ENCODE measurements around the gene BCL7A.

DNA sequence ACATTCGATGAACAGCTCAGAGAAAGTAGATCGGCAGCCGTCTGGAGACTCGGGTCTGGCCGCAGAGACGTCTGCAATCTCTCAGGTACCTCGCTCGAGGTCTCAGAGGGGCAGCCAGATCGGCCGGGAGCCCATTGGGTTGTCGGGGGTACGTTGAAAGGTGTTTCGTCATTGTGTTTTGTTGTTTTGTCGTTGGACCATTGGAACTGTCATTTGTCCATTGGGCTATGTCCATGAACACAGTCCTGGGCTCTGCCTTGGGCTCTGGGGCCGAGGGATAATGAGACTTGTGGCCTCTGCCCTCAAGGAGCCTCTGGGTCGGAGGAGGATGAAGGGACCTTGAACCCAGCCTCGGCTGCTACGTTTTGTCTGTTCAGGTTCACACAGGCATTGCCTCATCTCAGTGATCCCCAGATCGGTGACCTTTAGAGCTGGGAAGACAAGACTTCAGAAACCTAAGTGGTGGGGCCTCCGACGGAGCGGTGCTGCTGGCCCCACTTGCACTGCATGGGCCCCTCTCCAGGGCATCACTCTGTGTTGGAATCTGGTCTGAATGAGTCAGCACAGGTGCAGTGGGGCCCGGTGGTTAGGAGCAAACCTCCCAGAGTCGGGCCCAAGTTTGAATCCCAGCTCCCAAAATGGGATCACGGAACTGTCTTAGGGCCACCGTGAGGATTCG, 33.3 kb downstream of the BCL7A start:
- TF ChIP-seq POLR2AphosphoS5 (IDR thresholded peaks at IDR 0.05; ENCODE audit: borderline replicate concordance, low read depth, low read length): no peak
- TF ChIP-seq EZH2 (IDR thresholded peaks at IDR 0.05): no peak

All from SK-N-MC (cell line).